ENCODE measurements around the gene ANK3.

Gene ANK3

DNA sequence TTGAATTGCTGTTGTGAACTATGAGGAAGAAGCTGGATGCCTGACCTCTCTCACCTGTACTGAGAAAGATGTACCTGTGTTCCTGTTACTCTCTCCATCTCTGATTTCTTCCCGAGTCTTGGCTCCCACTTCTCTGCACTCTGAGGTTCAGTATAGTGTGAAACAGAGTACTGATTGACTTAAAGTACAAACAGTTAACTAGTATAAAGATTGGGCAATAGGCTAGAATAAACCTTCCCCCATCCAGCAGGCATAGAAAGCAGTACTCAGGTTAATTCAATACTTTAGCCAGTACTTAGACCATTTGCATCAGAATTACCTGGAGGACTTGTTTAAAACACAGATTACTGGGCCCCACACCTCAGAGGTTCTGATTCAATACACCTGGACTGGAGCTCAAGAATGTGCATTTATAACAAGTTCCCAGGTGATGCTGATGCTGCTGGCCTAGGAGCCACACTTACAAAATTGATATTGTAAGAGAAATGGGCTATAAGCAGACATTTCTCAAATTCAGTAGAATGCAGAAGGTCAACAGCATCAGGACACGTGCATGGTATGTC, 51.6 kb downstream of the ANK3 start:
- TF ChIP-seq, protein P1, sequence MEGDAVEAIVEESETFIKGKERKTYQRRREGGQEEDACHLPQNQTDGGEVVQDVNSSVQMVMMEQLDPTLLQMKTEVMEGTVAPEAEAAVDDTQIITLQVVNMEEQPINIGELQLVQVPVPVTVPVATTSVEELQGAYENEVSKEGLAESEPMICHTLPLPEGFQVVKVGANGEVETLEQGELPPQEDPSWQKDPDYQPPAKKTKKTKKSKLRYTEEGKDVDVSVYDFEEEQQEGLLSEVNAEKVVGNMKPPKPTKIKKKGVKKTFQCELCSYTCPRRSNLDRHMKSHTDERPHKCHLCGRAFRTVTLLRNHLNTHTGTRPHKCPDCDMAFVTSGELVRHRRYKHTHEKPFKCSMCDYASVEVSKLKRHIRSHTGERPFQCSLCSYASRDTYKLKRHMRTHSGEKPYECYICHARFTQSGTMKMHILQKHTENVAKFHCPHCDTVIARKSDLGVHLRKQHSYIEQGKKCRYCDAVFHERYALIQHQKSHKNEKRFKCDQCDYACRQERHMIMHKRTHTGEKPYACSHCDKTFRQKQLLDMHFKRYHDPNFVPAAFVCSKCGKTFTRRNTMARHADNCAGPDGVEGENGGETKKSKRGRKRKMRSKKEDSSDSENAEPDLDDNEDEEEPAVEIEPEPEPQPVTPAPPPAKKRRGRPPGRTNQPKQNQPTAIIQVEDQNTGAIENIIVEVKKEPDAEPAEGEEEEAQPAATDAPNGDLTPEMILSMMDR (IDR thresholded peaks at IDR 0.05; ENCODE audit: low read depth, low read length), result no peak
- no peak for DNase-seq (ENCODE audit: extremely low read depth, low read depth)

DNA sequence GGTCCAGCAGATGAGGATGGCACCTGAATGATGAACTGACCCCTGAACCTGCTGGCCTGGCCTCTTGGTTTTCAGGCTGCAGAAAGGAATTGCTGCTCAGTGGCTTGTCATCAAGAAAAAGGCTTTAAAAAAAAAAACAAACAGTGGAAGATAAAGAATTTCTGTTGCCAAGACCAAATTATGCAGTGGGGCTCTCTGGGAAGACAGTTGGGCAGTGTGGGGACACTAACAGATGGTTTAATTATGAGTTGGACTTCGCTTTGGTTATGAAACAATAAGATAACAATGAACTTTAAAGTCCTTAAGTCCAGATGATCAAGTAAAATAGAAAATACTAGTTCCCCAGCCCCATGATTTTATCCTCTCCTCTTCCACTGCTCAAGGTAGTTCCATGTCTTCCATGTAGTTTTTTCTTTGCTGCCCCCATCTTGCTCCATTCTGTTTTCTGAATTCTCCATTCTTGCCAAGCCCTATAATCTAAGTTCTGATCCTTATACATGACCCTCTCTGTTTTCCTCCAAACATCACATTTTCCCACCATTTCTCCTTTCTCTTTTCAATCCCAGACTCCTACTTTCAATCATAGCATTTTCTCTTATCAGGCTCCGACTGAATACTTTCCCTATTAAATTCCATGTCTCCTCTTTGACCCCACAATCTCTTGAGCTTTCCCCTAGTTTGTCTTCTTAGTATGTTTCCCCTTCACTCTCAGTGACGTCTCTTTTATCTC, 52.6 kb downstream of the ANK3 start:
- TF ChIP-seq, protein P1 (IDR thresholded peaks at IDR 0.05; ENCODE audit: low read depth, low read length), result no peak
- no peak for DNase-seq (ENCODE audit: extremely low read depth, low read depth)

DNA sequence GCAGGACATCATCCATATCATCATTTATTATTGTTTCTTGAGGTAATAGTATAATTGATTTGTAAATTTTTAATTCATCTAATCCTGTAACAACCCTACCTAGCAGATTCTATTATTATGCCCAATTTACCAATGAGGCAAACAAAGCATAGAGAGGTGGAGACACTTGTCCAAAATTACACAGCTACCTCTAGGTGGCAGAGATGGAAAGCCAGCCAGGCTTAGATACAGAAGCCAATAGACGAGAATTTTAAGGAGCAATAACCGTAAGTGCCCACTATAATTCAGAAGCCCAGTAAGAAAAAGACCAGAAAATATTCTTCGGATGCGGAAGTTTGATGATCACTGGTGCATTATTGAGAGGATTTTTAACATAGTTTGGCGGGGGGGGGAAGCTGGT, 54.0 kb downstream of the ANK3 start:
- TF ChIP-seq, protein P1 (IDR thresholded peaks at IDR 0.05; ENCODE audit: low read depth, low read length), result peak; percentile 1; the same call in 1 of the 2 replicates
- DNase-seq (ENCODE audit: extremely low read depth, low read depth), result no peak

DNA sequence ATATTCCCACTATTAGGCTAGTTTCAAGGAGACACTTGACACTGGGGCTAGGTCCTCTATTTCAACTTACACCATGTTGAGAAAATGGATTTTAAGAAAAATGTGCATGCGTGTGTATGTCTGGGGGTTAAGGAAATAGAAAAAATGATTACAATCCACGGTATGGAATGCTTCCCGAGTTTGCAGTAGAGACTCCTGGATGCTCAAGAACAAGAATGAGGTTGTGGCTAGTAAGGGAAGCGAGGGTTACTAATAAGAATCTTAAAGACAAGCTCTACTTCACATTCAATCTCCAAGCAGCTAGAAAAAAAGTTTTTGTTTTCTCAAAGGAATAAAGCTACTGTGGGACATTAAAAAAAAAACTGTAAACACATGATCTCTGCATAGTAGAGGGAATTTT, 54.7 kb downstream of the ANK3 start:
- TF ChIP-seq, protein P1 (IDR thresholded peaks at IDR 0.05; ENCODE audit: low read depth, low read length), result no peak
- no peak for DNase-seq (ENCODE audit: extremely low read depth, low read depth)

DNA sequence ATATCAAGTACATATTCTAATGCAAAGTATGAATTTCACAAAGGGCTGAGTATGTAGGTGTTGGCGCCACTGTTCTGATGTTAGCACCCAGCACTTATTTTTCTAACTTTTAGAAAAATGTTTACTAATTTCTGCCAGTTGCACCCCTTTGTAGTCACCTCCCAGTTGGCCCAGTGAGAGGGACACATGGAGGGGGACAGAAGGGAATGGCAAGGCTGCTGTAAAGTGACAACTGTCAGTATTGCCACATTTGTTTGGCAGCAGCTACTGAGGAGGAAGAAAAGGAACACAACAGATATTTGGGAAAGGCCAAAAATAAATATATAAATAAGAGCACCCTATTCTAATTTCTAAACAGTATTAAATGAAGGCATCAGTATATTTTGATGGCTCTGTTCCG, 57.3 kb downstream of the ANK3 start:
- TF ChIP-seq, protein P1 (IDR thresholded peaks at IDR 0.05; ENCODE audit: low read depth, low read length), result no peak

DNA sequence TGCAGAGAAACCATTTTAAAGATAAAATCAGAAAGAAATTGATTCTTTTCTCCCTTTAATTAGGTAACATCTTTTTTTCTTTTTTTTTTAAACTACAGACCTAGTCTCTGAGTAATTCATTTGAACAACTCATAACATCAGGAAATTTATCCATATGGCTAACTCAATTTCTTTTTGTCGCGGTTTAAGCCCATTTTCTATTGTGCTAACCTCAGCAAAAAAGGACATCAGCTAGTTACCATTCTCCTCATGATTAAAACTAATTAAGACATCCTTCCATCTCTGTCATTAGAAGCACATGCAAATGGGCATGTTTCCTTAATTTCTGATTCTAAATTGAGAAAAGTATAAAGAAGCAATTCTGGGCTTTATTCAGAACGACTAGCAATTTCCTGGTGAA, 57.8 kb downstream of the ANK3 start:
- no peak for DNase-seq (ENCODE audit: extremely low read depth, low read depth)

More for the DNA sequence above, 57.3 kb downstream of the ANK3 start:
- DNase-seq (ENCODE audit: extremely low read depth, low read depth), result no peak

DNA sequence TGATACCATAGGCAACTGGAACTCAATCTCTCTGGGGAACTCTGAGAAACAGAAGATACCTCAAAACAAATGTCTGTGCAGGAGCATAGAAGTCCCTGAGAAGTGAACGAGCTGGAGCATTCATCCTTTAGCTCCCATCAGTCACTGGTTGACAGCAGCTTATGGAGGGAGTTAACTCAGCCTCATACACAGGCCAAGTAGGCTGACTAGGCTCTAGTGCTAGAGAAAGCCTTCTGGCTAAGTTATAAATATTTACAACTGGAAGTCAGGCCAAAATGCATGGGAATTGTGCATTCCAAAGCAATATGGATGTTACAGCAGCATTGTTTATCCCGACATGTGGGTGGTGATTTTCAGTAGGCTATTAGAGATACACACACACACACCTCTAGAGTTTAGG, 66.5 kb downstream of the ANK3 start:
- no peak for DNase-seq (ENCODE audit: extremely low read depth, low read depth)
- TF ChIP-seq, protein P1 (IDR thresholded peaks at IDR 0.05; ENCODE audit: low read depth, low read length), result no peak

More for the DNA sequence above, 57.8 kb downstream of the ANK3 start:
- TF ChIP-seq, protein P1 (IDR thresholded peaks at IDR 0.05; ENCODE audit: low read depth, low read length), result no peak
